IMR-90 (cell line): Measurements from ENCODE around the gene MID1. TPM values are rescaled to one million over a fixed set of nuclear protein-coding genes. Genes with fewer than 3 reads are reported as not detected.

ENCODE experiments used
- ATAC-seq: fragments of 200-7000 bp; cut with Tn5 transposase; 2 replicates; pipeline ENCODE4 v1.9.1; 2020; ENCODE audit warnings: low read depth, mild to moderate bottlenecking, moderate library complexity
- BruUV-seq: library from RNA; stranded (reverse); fragments of 400-500 nt; replicated peaks from 2 replicates; lab custom pipeline; 2021; lab: Mats Ljungman, UMichigan
- CTCF ChIA-PET: fragments of 300-600 bp; formaldehyde crosslinking; extraction: SDS; loops from one replicate; lab custom pipeline; 2021; ENCODE audit warnings: antibody characterized with exemption; lab: Yijun Ruan, JAX
- POLR2A ChIA-PET: fragments of 300-600 bp; sonication (Branson Sonifier 250); formaldehyde crosslinking; loops from one replicate; lab custom pipeline; 2022; ENCODE audit warnings: antibody characterized with exemption; ENCODE audit not compliant: unreplicated experiment; lab: Charles Lee
- DNase-seq: peaks from one replicate; pipeline ENCODE4 v3.0.0; 2013
- H2AFZ ChIP-seq: replicated peaks from 2 replicates; pipeline ENCODE3; 2013; ENCODE audit warnings: low read length, mild to moderate bottlenecking; ENCODE audit not compliant: poor library complexity
- H2AK5ac ChIP-seq: 2 replicates; pipeline ENCODE4 v1.6.1; 2013; ENCODE audit warnings: low read depth, low read length, inconsistent platforms
- H2AK9ac ChIP-seq: replicated peaks from 2 replicates; pipeline ENCODE3; 2013; ENCODE audit warnings: mild to moderate bottlenecking, low read depth, low read length, moderate library complexity; ENCODE audit not compliant: poor library complexity
- H2BK120ac ChIP-seq: 2 replicates; pipeline ENCODE4 v1.6.1; 2013; ENCODE audit warnings: low read depth, low read length, inconsistent platforms
- H2BK15ac ChIP-seq: 3 replicates; pipeline ENCODE4 v1.6.1; 2013; ENCODE audit warnings: low read depth, low read length, inconsistent platforms
- H2BK20ac ChIP-seq: 2 replicates; pipeline ENCODE4 v1.6.1; 2013; ENCODE audit warnings: low read depth, mild to moderate bottlenecking, inconsistent platforms, low read length, moderate library complexity
- H2BK5ac ChIP-seq: 2 replicates; pipeline ENCODE4 v1.6.1; 2013; ENCODE audit warnings: mild to moderate bottlenecking, low read depth, low read length, inconsistent platforms; ENCODE audit not compliant: poor library complexity, severe bottlenecking
- H3K14ac ChIP-seq: replicated peaks from 2 replicates; pipeline ENCODE4 v1.6.1; 2013; ENCODE audit warnings: low read depth, low read length, inconsistent platforms
- H3K18ac ChIP-seq: 2 replicates; pipeline ENCODE4 v1.6.1; 2013; ENCODE audit warnings: low read depth, low read length, control low read depth
- H3K23ac ChIP-seq: 2 replicates; pipeline ENCODE4 v1.6.1; 2013; ENCODE audit warnings: low read depth, low read length, inconsistent platforms
- H3K27ac ChIP-seq: 2 replicates; pipeline ENCODE4 v1.5.1; 2013; ENCODE audit warnings: mild to moderate bottlenecking, control low read depth, low read length; ENCODE audit not compliant: insufficient read depth
- H3K27me3 ChIP-seq: 2 replicates; pipeline ENCODE4 v1.6.1; 2013; ENCODE audit warnings: low read length; ENCODE audit not compliant: control insufficient read depth, insufficient read depth
- H3K36me3 ChIP-seq: 2 replicates; pipeline ENCODE4 v1.6.1; 2013; ENCODE audit warnings: low read length, mixed read lengths; ENCODE audit not compliant: control insufficient read depth, insufficient read depth
- H3K4ac ChIP-seq: 2 replicates; pipeline ENCODE4 v1.6.1; 2013; ENCODE audit warnings: low read depth, low read length, inconsistent platforms
- H3K4me1 ChIP-seq: 2 replicates; pipeline ENCODE4 v1.6.1; 2013; ENCODE audit warnings: low read length, mixed read lengths; ENCODE audit not compliant: control insufficient read depth, insufficient read depth
- H3K4me2 ChIP-seq: 2 replicates; pipeline ENCODE4 v1.6.1; 2013; ENCODE audit warnings: low read depth, mild to moderate bottlenecking, control low read depth, low read length, moderate library complexity
- H3K4me3 ChIP-seq: 2 replicates; pipeline ENCODE4 v1.5.1; 2013; ENCODE audit warnings: low read depth, mild to moderate bottlenecking, control low read depth, low read length, moderate library complexity; ENCODE audit not compliant: insufficient read depth
- H3K56ac ChIP-seq: 2 replicates; pipeline ENCODE4 v1.6.1; 2013; ENCODE audit warnings: low read length, inconsistent platforms; ENCODE audit not compliant: insufficient read depth; ENCODE audit errors: extremely low read depth
- H3K79me1 ChIP-seq, 2 experiments: 2 replicates each; pipeline ENCODE4 v1.6.1; 2013; ENCODE audit warnings: low read length in 2 of 2, inconsistent platforms in 1 of 2, low read depth in 1 of 2
- H3K9ac ChIP-seq: 2 replicates; pipeline ENCODE4 v1.6.1; 2013; ENCODE audit warnings: low read depth, low read length, control low read depth
- H3K9me1 ChIP-seq: 2 replicates; pipeline ENCODE4 v1.6.1; 2013; ENCODE audit warnings: low read length, inconsistent platforms; ENCODE audit not compliant: insufficient read depth
- H3K9me3 ChIP-seq: 2 replicates; pipeline ENCODE4 v1.6.1; 2013; ENCODE audit warnings: low read length; ENCODE audit not compliant: control insufficient read depth, insufficient read depth
- H4K20me1 ChIP-seq: 2 replicates; pipeline ENCODE4 v1.6.1; 2013; ENCODE audit warnings: low read length, inconsistent platforms; ENCODE audit not compliant: insufficient read depth
- H4K5ac ChIP-seq: 2 replicates; pipeline ENCODE4 v1.6.1; 2013; ENCODE audit warnings: mild to moderate bottlenecking, low read depth, low read length, control low read depth
- H4K8ac ChIP-seq, 2 experiments: 2 replicates each; pipeline ENCODE4 v1.6.1; 2013; ENCODE audit warnings: low read depth in 2 of 2, low read length in 2 of 2, control low read depth in 1 of 2, inconsistent platforms in 1 of 2
- H4K91ac ChIP-seq: 2 replicates; pipeline ENCODE4 v1.6.1; 2013; ENCODE audit warnings: low read depth, low read length, inconsistent platforms; ENCODE audit not compliant: insufficient read depth
- BHLHE40 ChIP-seq: fragments of 150-350 bp; IDR thresholded peaks from 2 replicates; pipeline ENCODE4 v1.6.1; 2016; ENCODE audit warnings: mild to moderate bottlenecking, low read depth, low read length
- CEBPB ChIP-seq: IDR thresholded peaks from 2 replicates; pipeline ENCODE4 v1.6.1; 2012; ENCODE audit warnings: low read depth, low read length, improper control_type of control experiment
- CHD1 ChIP-seq: IDR thresholded peaks from 2 replicates; pipeline ENCODE4 v1.6.1; 2012; ENCODE audit warnings: low read depth, low read length, improper control_type of control experiment
- CTCF ChIP-seq: conservative IDR thresholded peaks from 2 replicates; pipeline ENCODE4 v1.5.1; 2012; ENCODE audit warnings: mild to moderate bottlenecking, low read depth, low read length, improper control_type of control experiment
- ELK1 ChIP-seq: fragments of 150-350 bp; IDR thresholded peaks from 2 replicates; pipeline ENCODE4 v1.6.1; 2016; ENCODE audit warnings: low read depth, mild to moderate bottlenecking, low read length, moderate library complexity, borderline replicate concordance
- NFE2L2 ChIP-seq: fragments of 150-350 bp; IDR thresholded peaks from 2 replicates; pipeline ENCODE4 v1.6.1; 2016; ENCODE audit warnings: low read depth, mild to moderate bottlenecking, low read length
- POLR2A ChIP-seq: IDR thresholded peaks from 2 replicates; pipeline ENCODE4 v1.6.1; 2012; ENCODE audit warnings: mild to moderate bottlenecking, low read depth, low read length
- RAD21 ChIP-seq: IDR thresholded peaks from 2 replicates; pipeline ENCODE4 v1.6.1; 2012; ENCODE audit warnings: low read length, improper control_type of control experiment
- RCOR1 ChIP-seq: IDR thresholded peaks from 2 replicates; pipeline ENCODE4 v1.6.1; 2012; ENCODE audit warnings: mild to moderate bottlenecking, low read length, improper control_type of control experiment; ENCODE audit not compliant: insufficient replicate concordance
- WGBS, 2 experiments: methylation state at CpG; one replicate each; pipeline versions ENCODE4 v1.1.5 to v1.1.7; 2013; ENCODE audit warnings: missing lambda C conversion rate in 2 of 2; ENCODE audit not compliant: insufficient read length in 1 of 2; ENCODE audit errors: extremely low coverage in 2 of 2; 5-methylcytosine and 5-hydroxymethylcytosine counted together
- dilution Hi-C: fragments of 300-500 bp; cut with HindIII; formaldehyde crosslinking; loops from one replicate; pipeline ENCODE4 v1.14.3; 2018; ENCODE audit warnings: low sequenced_read_pairs; ENCODE audit not compliant: unreplicated experiment
- in situ Hi-C: fragments of 300-500 bp; cut with MboI; formaldehyde crosslinking; loops from 3 replicates; pipeline ENCODE4 v1.14.3; 2019; ENCODE audit warnings: low sequenced_read_pairs, inconsistent platforms, mixed read lengths
- intact Hi-C: fragments of 100-400 bp; cut with micrococcal nuclease; formaldehyde crosslinking; loops from 2 replicates; pipeline ENCODE4 v1.10.0; 2022
- polyA plus RNA-seq, 3 experiments: library from polyadenylated mRNA; depleted of rRNA; stranded (reverse); fragments of >200 nt; gene quantifications; 2 replicates each; pipeline ENCODE4 v1.2.3, GENCODE V29; 2012; ENCODE audit warnings: low replicate concordance in 1 of 3
- total RNA-seq: library from RNA; depleted of rRNA; stranded (reverse); fragments of >200 nt; gene quantifications from 2 replicates; pipeline ENCODE4 v1.2.3, GENCODE V29; 2012

MID1 gene
- total and polyA plus RNA-seq, 2 of the 4 experiments (the other 2 are of a cell fraction): 37.2 to 106 TPM

- ATAC-seq (no peak), DNase-seq (no peak)
- Histone ChIP-seq H2BK5ac (no peak overlapping the region), H3K4ac (no peak overlapping the region), H2BK20ac (no peak overlapping the region), H4K5ac (no peak overlapping the region), H3K27me3 (no peaks in the 10 kb centered on the region), H2AK9ac (no peak overlapping the region), H3K23ac (no peak overlapping the region), H3K56ac (no peak overlapping the region), H3K4me3 (no peak overlapping the region), H3K4me1 (peaks cover 1% of the 10 kb centered on the region; the same call in 1 of the 2 replicates), H3K18ac (no peak overlapping the region), H4K20me1 (no peaks in the 10 kb centered on the region), H2AFZ (no peak overlapping the region), H2BK120ac (no peak overlapping the region), H3K9me3 (peaks cover 2% of the 10 kb centered on the region; the same call in 1 of the 2 replicates), H3K79me1 (peaks cover 5 to 9% of the 10 kb centered on the region in 2 experiments; a peak in 2 of 4 replicates), H3K9ac (no peak overlapping the region), H3K9me1 (no peaks in the 10 kb centered on the region; the same call in 1 of the 2 replicates), H2BK15ac (no peak overlapping the region), H2AK5ac (no peak overlapping the region), H3K27ac (no peak overlapping the region), H4K91ac (no peak overlapping the region), H3K36me3 (no peaks in the 10 kb centered on the region), H3K14ac (no peak overlapping the region), H4K8ac (no peak overlapping the region), H3K4me2 (no peak overlapping the region)
- TF ChIP-seq RCOR1 (no peak), NFE2L2 (no peak), CHD1 (no peak), CEBPB (no peak), ELK1 (no peak), RAD21 (no peak), CTCF (no peak), BHLHE40 (no peak), POLR2A (no peak)
- dilution Hi-C loops: no loop called here
- BruUV-seq: no TSS peak
- intact Hi-C loops: no loop called here
- ChIA-PET POLR2A (no interaction called here), CTCF (no interaction called here)
- WGBS, 2 experiments: 77% methylated on average over 3 of the region's 4 CpGs; no CpG with 5 or more reads in 1 of the 2 experiments
- in situ Hi-C loops: no loop called here
Measured at GRCh38 chrX:10505726-10506125, 114.7 kb downstream of the MID1 start.
